Activated CD4-positive, alpha-beta T cell treated with anti-CD3 and anti-CD28 coated beads, Interleukin-10, Interleukin-2, amounts not matched to agents 100 ng/mL and 50 ng/mL, durations not matched to agents 16 hours and 8 hours (primary cell): ENCODE results near the gene CCT8.

Experiments
- DNase-seq: peaks from one replicate; pipeline ENCODE4 v3.0.0-alpha.2; 2020

Gene CCT8

DNA sequence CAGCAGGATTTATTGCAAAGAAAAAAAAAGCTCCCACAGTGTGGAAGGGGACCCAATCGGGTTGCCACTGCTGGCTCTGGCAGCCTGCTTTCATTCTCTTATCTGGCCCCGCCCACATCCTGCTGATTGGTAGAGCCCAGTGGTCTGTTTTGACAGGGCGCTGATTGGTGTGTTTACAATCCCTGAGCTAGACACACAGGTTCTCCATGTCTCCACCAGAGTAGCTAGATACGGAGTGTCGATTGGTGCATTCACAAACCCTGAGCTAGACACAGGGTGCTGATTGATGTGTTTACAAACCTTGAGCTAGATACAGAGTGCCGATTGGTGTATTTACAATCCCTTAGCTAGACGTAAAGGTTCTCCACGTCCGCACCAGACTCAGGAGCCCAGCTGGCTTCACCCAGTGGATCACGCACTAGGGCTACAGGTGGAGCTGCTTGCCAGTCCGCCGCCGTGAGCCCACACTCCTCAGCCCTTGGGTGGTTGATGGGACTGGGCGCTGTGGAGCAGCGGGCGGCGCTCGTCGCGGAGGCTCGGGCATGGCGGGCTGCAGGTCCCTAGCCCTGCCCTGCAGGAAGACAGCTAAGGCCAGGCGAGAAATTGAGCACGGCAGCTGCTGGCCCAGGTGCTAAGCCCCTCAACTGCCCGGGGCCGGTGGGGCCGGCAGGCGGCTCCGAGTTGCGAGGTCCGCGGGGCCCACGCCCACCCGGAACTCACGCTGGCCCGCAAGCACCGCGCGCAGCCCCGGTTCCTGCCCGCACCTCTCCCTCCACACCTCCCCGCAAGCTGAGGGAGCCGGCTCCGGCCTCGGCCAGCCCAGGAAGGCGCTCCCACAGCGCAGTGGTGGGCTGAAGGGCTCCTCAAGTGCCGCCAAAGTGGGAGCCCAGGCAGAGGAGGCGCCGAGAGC, 3.5 kb upstream of the CCT8 start:
- peak; percentile 86 for DNase-seq

GRCh38 chr21:29075706-29076466, 2.4 kb upstream of the CCT8 start:
- DNase-seq = no peak

DNA sequence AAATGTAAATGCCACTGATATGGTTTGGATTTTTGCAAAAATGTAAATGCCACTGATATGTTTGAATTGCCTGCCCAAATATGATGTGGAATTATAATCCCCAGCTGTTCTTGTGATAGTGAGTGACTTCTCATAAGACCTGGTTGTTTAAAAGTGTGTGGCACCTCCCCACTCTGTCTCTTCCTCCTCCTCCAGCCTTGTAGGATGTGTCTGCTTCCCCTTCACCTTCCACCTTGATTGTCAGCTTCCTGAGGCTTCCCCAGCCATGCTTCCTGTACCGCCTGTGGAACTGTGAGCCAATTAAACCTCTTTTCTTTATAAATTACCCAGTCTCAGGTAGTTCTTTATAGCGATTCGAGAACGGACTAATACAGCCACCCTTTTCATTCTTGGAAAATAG, 1.3 kb upstream of the CCT8 start:
- no peak for DNase-seq

DNA sequence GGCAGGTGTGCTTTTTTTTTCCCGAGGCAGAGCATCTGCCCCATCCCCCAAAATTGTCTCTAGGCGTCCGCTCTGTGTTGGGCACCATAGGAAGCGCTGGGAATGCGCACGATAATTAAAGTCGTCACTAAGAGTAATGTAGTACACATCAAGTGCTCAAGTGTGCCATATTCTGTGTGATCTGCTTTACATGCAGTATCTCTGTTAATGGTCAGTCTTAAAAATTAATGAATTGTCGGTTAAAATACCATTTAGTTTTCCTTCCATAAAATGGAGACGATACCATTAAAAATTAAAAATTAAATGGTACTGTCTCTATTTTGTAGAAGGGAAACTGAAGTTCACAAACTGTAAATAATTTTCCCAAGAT, 544 bp upstream of the CCT8 start:
- no peak for DNase-seq

DNA sequence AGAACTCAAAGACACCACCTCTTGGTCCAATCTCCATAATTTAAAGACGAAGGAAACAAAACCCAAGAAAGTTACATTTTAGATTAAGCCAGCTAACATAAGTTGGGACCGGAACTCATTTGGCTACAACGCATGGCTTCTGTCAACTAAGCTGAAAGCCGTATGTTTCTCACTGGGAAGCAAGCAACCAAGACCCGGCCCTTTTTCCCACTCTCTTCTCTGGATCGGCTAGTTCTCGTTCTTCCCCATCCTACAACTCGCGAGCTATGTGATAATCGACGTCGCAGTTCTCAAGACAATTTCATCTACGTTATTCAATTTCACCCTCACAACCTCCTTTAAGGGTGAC, 601 bp downstream of the CCT8 start:
- DNase-seq = peak; percentile 33

DNA sequence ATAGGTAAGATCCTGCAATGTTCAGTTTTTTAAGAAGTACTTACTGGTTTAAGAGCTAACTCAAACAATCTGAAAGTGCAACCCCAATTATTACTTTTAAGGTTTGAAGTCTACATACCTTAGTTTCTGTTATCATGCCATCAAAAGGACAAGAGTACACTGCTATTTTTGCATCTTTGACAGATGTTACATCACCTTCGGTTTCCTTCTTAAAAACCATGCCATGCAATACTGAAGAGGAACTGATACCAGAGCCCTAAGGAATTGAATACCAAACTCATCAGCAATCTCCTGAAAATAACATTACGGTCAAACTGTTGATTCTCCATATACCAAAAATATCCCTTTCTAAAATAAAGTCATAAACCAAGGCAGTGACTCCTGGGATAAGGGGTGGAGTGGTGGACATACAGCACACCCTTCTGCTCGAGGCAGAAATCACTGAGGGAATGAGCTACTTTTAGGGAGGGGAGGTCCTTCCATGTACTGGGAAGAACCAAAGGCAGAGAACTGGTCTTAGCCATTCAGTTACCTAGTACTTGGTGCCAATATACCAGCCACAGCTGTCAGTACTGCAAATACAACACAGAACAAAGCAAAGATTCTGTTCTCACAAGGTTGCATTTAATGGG, 8.5 kb downstream of the CCT8 start:
- no peak for DNase-seq

DNA sequence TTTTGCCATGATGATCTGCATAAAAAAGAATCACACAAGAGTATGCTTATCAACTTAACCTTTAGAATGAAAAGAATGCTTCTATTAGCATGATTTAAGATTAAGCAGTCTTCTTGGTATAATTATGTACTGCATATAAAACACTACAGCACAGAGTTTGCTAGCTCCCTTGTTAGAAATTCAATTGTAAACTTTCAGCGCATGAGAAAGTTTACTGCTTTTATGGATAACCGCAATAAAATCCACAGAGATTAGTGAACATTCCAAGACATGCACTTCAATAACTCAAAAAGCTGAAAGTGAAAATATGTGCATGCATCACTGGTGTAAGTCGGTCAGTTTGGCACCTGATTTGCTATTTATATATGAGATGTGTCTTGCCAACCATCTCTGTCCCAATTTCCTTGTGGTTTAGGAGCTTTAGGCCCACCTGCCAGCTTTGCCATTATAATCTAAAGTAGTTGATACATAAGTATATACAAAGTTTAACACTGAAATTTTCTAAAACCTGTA, 16.9 kb downstream of the CCT8 start:
- no peak for DNase-seq

DNA sequence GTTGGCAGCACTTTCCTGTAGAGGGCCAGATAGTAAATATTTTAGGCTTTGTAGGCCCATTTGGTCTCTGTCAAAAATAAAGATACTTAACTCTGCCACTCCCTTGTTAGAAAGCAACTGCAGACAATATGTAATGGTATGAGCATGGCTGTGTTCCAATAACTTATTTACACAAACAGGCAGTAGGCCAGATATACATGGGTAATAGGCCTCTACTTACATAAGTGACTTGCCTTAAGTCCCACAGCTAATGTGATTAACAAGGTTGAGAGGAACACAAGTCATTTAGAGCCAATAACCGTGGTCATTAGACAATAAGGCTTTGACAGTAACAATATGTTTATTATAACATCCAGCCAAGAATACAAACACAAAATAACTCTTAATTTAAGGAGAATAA, 17.4 kb downstream of the CCT8 start:
- no peak for DNase-seq

DNA sequence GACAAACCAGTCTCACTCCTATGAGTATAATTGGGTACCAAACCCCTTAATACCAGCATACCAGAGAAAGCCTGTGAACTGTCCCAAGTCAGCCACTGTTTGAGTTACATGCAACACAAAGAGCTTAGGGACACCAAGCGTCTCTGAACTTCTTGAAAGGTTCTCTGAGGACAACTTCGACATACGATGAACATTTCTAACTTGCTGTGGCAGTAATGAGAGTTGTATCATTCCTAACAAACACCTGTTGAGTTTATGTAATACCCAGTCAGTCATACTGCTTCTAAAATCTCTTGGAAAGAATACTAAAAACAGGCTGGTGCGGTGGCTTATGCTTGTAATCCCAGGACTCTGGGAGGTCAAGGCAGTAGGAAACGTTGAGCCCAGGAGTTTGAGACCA, 18.4 kb downstream of the CCT8 start:
- DNase-seq = no peak

- no peak for DNase-seq
Observed at GRCh38 chr21:29053656-29054055, 19.8 kb downstream of the CCT8 start.

DNA sequence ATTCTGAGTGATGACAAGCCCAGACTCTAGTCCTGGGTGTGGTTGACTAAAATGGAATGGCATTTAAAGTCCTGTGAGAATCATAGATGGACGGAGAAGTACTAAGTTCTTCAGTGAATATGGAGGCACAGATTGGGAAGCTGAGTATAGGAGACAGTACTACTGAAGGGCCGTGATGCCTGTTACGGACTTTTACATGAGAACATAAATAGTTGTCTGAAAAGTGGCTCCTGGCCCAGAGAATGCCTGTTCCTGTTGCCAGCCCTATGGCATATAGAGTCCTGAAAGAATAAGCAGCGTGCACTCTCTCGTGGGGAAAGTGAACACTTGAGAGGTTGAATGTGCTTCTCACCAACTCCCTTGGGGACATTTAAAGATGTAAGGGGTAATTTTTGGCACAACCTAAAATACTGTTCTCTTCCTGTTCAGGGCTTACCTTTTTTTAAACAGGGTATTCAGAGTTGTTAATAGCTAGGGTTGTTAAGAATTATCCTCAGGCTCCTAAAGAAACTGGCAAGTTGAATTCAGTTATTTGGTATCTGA, 20.4 kb downstream of the CCT8 start:
- no peak for DNase-seq

GRCh38 chr21:29052224-29052623, 21.2 kb downstream of the CCT8 start:
- DNase-seq = no peak

DNA sequence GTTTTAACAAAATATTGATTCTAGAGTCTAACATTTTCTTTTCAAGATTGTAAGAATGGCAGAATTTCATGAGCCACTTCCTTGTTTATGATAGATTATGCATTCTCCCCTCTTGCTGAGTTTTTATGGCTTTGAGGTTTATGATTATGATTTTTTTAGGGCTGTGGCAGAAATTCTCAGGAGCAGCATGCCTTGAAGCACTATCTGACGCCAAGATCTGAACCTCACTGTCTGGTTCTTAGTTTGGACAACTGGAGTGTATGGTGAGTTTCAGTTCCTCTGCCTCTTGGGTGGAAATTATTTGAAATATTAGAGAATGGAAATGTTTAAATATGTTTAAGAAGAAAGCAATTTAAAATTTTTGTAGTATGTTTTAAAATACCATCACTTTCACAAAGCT, 38.8 kb downstream of the CCT8 start:
- DNase-seq = no peak

DNA sequence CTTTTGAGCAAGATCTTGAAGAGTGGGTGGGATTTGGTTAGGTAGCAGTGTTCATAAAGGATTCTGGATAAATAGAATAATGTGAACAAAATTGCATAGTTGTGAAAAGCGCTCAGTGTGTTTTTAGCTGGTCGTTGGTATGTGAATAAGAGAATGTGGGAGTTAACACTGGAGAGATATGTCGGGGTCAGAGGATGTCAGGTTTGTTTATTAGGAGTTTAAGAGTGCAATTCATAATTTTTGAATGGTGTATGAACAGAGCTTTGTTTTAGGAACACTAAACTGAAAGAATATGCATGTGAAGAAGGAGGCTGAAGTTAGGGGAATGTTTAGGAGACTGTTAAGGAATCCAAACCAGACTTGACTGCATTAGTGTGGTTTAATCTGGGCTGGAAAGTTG, 39.6 kb downstream of the CCT8 start:
- no peak for DNase-seq

GRCh38 chr21:29033301-29033700, 40.1 kb downstream of the CCT8 start:
- DNase-seq = no peak

- no peak for DNase-seq
Observed at GRCh38 chr21:29030909-29031308, 42.5 kb downstream of the CCT8 start.

- DNase-seq = peak; percentile 41
Observed at GRCh38 chr21:29029524-29029923, 43.9 kb downstream of the CCT8 start.

DNA sequence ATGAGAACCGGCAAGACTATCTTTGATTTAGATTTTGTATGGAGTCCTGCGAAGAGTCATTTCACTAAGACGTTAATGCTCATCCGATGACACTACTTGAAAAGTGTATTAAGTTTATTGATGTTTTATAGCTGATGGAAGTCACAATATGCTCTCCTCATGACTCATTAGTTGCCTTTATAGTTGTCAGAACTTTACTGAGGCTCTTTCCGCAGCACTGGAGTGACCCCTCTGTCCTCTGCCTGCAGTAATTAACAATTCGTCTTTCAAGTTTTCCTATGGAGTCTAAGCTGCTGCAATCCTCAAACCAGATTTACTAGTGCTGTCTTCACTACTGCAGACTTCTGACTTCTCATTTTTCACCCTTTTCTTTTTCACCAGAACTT, 48.1 kb downstream of the CCT8 start:
- DNase-seq = peak; percentile 16

DNA sequence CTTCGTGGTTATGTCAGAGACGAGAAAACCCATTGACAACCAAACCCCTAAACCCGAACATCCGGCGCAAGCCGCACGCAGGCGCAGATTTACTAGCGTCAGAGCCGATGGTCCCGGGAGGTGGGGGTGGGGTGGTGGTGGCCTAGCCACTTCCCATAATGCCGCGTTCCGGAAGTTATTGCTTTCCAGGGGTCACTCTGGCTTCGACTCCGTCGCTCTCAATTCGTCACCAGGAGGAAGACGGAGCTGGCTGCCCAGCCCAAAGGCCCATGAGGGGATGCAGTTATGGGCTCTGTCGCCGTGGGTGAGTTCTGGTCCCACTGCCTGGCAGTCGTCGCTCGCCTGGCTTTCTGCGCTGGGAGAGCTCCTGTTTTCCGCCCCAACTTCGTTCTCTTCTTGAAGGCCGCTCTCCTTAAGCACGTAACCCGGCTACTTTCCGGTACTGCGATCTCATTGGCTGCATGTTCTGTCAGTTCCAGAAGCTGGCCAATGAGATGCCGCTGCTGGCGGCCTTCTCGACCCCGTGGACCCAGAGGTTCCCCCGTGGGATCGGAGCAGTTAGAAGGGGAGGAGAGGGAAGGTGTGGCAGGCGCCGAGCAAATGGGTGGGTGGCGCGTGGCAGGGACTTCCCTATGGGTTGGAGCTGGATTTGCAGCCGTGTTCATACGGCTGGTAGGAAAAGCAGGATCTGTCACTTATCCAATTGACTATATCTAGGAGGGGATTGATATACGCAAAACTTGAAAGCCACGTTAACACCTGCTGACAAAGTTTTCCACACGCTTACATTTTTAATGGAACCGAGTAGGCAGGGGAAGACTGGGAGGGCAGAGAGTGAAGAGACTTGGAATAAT, 48.7 kb downstream of the CCT8 start, which contains the start of gene USP16:
USP16 (plus strand) TSS at position 195 of the 854 bp plus-strand sequence. CDS start 3,246 bp downstream, outside the sequence.
- DNase-seq = peak; percentile 97

GRCh38 chr21:29022166-29022565, 51.3 kb downstream of the CCT8 start:
- DNase-seq = peak; percentile 44

DNA sequence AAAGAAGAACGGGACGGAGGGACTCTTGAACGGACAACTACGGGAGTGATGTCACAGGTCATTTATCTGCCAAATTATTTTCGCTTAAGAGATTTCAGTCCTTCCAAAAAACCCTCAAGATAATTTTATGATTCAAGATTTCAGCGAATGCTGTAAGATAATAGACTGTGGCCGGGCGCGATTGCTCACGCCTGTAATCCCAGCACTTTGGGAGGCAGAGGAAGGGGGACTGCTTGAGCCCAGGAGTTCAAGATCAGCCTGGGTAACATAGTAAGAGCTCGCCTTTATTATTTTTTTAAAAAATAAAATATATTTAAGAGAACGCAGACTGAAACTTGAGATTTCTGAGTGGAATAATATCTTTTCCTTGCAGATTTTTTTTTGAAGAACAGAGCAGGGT, 54.9 kb downstream of the CCT8 start:
- DNase-seq = no peak

GRCh38 chr21:29017639-29018237, 55.7 kb downstream of the CCT8 start:
- no peak for DNase-seq
